Activated T-cell treated with anti-CD3 and anti-CD28 coated beads, Interleukin-2, amount 50 U/mL, for 72 hours (primary cell): Measurements from ENCODE around the gene FRMD4B. TPM values are rescaled to one million over a fixed set of nuclear protein-coding genes. Genes with fewer than 3 reads are reported as not detected.

Experiments
- ATAC-seq, 2 donors: fragments of 150-1000 bp; cut with Tn5 transposase; replicated peaks in 1 of 2; 2 replicates each; pipeline ENCODE4 v1.10.0; 2021; ENCODE audit warnings: moderate library complexity in 2 of 2, mild to moderate bottlenecking in 1 of 2
- DNase-seq, 2 donors: peaks; one replicate each; pipeline ENCODE4 v3.0.0; 2021 to 2022; ENCODE audit warnings: mixed read lengths in 1 of 2
- H3K27ac Mint-ChIP-seq: one replicate; pipeline ENCODE4 v1.8.0; 2022; ENCODE audit warnings: mild to moderate bottlenecking, moderate library complexity, mixed read lengths
- H3K27me3 Mint-ChIP-seq: one replicate; pipeline ENCODE4 v1.8.0; 2022; ENCODE audit warnings: low read depth, mixed read lengths
- H3K36me3 Mint-ChIP-seq, 2 donors: one replicate each; pipeline ENCODE4 v1.8.0; 2022; ENCODE audit warnings: mixed read lengths in 2 of 2, mild to moderate bottlenecking in 1 of 2; ENCODE audit not compliant: insufficient read depth in 2 of 2
- H3K4me1 Mint-ChIP-seq: one replicate; pipeline ENCODE4 v1.8.0; 2022; ENCODE audit warnings: low read depth, mixed read lengths
- H3K4me3 Mint-ChIP-seq, 2 donors: one replicate each; pipeline ENCODE4 v1.8.0; 2022; ENCODE audit warnings: mild to moderate bottlenecking in 2 of 2, mixed read lengths in 2 of 2, moderate library complexity in 2 of 2
- H3K9me3 Mint-ChIP-seq, 2 donors: one replicate each; pipeline ENCODE4 v1.8.0; 2022; ENCODE audit warnings: mixed read lengths in 2 of 2
- total RNA-seq, 2 donors: library from RNA; stranded (reverse); gene quantifications; one replicate each; pipeline ENCODE4 v1.2.3, GENCODE V29; 2022

The FRMD4B gene
- total RNA-seq, 2 donors from 2014 or later = 40.4 to 77.7 TPM

DNA sequence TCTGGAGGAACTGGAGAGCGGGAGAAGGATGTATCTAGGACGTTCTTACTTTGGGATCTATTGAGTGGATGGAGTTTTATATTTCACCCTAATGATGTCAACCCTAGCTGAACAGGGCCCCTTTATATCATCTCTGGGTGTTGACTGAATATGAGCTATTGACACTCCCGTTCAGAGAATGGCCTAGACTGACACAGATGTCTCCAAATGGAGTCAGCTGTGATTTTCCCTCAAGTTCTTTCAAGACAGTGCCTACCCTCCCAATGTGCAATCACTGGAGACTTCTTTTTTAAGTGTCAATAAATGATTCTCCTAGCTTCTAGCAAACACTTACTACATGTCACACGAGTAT, 63.8 kb downstream of the FRMD4B start:
- H3K4me3 Mint-ChIP-seq = no peak overlapping the region
- H3K27me3 Mint-ChIP-seq = no peaks in the 10 kb centered on the region
- DNase-seq = no peak
- H3K27ac Mint-ChIP-seq = no peak overlapping the region
- H3K9me3 Mint-ChIP-seq = no peaks in the 10 kb centered on the region
- peaks cover 42% of the 10 kb centered on the region for H3K4me1 Mint-ChIP-seq
- ATAC-seq = no peak
- no peaks in the 10 kb centered on the region for H3K36me3 Mint-ChIP-seq

DNA sequence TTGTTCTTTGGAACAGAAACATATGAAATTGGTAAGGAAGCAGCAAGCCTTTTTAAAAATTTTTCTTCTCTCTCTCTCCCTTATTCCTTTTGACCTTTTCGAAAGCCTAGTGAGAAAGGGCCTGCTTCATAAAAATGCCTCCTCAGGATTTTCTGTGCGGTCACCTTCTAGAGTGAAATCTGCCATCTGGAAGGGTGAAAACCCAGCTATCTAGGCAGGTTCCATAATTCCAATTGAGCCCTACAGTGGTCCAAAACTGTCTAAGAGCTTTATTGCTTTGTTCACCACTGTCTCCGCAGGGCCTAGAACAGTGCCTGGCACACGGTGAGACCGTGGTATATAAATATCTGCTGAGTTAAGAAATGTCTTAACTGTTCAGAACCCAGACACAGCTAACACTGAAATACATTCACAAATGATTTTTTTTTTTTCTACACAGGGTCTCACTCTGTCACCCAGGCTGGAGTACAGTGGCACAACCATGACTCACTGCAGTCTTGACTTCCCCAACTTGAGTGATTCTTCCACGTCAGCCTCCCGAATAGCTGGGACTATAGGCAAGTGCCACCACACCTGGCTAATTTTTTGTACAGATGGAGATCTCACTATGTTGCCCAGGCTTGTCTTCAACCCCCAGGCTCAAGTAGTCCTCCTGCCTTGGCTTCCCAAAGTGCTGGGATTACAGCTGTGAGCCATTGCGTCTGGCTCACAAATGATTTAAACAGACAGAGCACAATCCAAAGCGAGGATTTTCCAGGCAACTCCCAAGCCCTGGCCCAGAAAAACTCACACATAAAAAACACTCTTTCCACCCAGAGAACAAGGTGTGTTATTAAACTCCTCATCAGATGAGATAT, 64.4 kb downstream of the FRMD4B start:
- H3K4me3 Mint-ChIP-seq = no peak overlapping the region
- H3K9me3 Mint-ChIP-seq = no peaks in the 10 kb centered on the region
- no peaks in the 10 kb centered on the region for H3K36me3 Mint-ChIP-seq
- peaks cover 36% of the 10 kb centered on the region for H3K4me1 Mint-ChIP-seq
- no peak overlapping the region for H3K27ac Mint-ChIP-seq
- ATAC-seq = no peak
- no peak for DNase-seq
- H3K27me3 Mint-ChIP-seq = no peaks in the 10 kb centered on the region

DNA sequence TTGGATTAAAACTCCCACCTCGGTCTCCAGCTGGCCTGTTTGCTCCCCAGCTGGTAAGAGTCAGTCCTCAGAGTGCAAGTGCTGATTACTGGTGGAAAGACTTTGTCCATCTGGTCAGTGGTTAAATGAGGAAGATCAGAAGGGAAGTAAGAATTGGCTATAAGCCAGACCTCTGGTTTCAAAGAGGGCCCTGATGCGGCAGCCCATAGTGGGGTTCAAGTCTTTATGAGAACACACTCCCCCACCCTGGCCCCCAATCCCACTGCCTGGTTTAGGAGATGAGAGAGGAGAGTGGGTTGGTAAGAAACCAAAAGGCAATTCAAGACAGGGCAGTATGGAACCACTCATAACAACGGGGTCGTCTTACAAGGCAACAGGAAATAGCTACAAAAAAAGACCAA, 65.0 kb downstream of the FRMD4B start:
- Mint-ChIP-seq H3K4me3 (no peak overlapping the region), H3K36me3 (no peaks in the 10 kb centered on the region), H3K4me1 (peaks cover 30% of the 10 kb centered on the region), H3K27ac (no peak overlapping the region), H3K27me3 (no peaks in the 10 kb centered on the region), H3K9me3 (no peaks in the 10 kb centered on the region)
- no peak for DNase-seq
- no peak for ATAC-seq

DNA sequence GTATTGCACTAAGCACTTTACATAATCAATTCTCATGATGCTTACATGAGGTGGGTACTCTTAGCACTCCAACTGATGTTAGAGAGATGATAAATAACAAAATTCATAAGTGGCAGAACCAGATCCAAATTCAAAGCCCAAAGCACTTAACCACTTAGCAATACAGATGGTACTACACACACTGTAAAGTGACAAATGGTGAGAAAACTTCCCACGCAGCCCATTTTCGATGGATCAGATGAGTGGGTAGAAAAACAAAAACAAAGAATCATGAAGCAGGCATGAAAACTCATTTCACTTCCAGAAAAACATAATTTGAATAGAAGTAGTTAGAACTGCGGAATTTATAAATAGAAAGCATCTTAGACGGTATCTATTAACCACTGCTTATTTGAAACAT, 66.2 kb downstream of the FRMD4B start:
- H3K4me1 Mint-ChIP-seq = peaks cover 17% of the 10 kb centered on the region
- no peak for ATAC-seq

DNA sequence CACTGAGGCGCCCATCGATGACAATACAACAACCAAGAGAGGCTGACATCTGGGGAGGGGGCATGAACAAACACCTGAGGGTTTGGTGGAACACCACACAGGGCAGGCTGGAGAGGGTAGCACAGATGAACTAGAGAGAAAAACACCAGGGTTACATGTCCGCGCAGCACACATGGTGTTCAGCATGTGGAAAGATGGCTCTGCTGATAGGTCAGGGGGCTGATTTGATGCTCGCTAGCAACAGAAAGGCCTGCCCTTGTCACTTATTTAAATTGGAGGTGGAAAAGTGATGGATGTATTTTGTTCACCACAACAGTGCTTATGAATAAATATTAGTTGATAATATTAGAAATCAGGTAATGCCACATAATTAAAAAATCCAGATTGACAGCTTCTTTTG, 67.5 kb downstream of the FRMD4B start:
- Mint-ChIP-seq H3K4me3 (no peak overlapping the region), H3K27me3 (no peaks in the 10 kb centered on the region)

More for the DNA sequence above, 66.2 kb downstream of the FRMD4B start:
- no peak overlapping the region for H3K4me3 Mint-ChIP-seq
- no peak for DNase-seq
- no peaks in the 10 kb centered on the region for H3K36me3 Mint-ChIP-seq
- H3K27me3 Mint-ChIP-seq = no peaks in the 10 kb centered on the region
- no peak overlapping the region for H3K27ac Mint-ChIP-seq
- no peaks in the 10 kb centered on the region for H3K9me3 Mint-ChIP-seq

DNA sequence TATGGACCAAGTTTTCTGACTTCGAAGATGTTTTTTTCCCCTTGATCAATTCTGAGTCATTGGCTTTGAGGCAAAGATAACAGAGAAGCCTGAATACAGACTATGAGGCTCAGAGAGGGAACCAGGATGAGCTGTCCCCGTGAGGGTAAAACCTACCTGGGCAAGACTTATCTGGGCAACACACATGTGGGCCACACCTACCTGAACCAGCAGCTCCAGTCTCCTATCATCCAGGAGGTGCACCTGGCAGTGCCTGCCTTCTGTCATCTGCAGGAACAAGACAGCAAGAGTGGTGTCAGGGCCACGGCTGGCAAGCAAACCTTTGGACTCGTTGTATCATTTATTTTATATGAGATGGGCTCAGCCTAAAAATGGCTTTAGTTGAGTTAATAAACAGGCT, 72.6 kb downstream of the FRMD4B start:
- Mint-ChIP-seq H3K9me3 (no peaks in the 10 kb centered on the region), H3K4me1 (no peaks in the 10 kb centered on the region), H3K27ac (no peak overlapping the region), H3K27me3 (peaks cover under 1% of the 10 kb centered on the region), H3K36me3 (no peaks in the 10 kb centered on the region), H3K4me3 (no peak overlapping the region)
- ATAC-seq (no peak), DNase-seq (no peak)

More for the DNA sequence above, 67.5 kb downstream of the FRMD4B start:
- ATAC-seq = no peak
- DNase-seq = no peak
- H3K9me3 Mint-ChIP-seq = no peaks in the 10 kb centered on the region
- peaks cover 12% of the 10 kb centered on the region for H3K4me1 Mint-ChIP-seq
- no peak overlapping the region for H3K27ac Mint-ChIP-seq
- H3K36me3 Mint-ChIP-seq = no peaks in the 10 kb centered on the region

DNA sequence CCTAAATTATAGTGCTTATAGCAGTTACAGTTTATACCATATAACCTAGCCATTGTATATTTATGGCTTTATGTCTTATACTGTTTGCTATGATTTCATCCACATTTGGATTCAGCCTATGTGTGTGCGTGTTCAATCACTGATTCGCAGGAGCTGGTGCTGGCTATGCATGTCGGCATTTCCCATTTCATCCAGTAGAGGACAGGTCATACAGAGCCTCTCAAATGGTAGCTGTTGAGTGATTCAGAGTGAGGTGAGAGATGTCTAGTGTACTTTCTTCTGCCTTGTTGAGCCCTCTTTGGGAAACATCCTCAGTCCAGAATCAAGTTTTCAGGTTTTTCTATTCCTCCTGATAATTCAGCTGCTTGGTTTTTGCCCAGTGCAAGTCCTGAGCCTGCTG, 76.1 kb downstream of the FRMD4B start:
- H3K4me3 Mint-ChIP-seq = no peak overlapping the region
- DNase-seq (no peak), ATAC-seq (no peak)
- peaks cover 8% of the 10 kb centered on the region for H3K27me3 Mint-ChIP-seq
- H3K9me3 Mint-ChIP-seq = no peaks in the 10 kb centered on the region
- no peak overlapping the region for H3K27ac Mint-ChIP-seq
- H3K36me3 Mint-ChIP-seq = no peaks in the 10 kb centered on the region
- H3K4me1 Mint-ChIP-seq = peaks cover 21% of the 10 kb centered on the region

DNA sequence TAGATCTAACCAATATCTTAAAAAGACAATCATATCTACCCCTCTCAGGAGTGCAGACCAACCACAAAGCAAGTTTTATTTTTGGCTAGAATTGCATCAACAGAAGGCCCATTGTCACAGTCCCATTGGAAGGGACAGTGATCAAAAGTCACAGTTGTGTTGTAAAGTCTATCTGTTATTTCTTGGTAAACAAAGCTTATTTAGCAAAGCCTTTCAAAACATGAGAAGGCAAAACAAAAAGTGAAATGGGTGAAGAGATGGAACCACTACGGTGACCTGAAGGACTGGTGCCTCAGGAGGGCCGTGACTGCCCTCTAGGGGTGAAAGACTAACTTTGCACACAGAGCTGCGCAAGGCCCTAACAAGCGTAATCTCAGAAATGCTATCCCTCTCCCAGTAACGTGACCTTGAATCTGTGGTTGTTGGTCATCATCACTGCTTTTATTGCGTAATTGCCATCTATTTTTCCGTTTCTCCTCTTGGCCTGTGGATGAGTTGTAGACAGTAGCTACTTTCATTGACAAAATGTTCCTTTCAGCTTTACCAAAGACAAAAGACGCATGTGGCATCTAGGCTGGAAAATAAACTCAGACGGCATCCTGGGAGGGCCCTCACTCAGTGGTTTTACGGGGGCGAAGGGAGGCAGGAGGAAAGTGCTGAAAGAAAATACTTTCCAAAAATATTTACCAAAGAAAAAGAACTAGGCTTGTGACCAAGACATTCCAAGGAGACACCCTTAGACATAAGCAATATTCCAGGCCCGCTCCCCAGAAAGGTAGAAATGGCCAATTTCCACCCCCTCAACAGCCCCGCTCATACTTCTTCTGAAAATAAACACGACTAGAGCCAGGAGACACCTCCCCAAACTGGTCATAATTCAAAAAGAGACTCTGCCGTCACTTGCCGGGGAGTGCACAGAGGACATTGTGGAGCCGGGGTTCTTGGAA, 79.4 kb downstream of the FRMD4B start:
- peaks cover 8% of the 10 kb centered on the region for H3K27me3 Mint-ChIP-seq
- ATAC-seq = peak; percentile 87 to 91
- DNase-seq = peak; percentile 67 to 77
- peak overlapping the region; percentile 54 to 57 for H3K4me3 Mint-ChIP-seq
- no peak overlapping the region for H3K27ac Mint-ChIP-seq
- no peaks in the 10 kb centered on the region for H3K9me3 Mint-ChIP-seq
- no peaks in the 10 kb centered on the region for H3K36me3 Mint-ChIP-seq
- peaks cover 35% of the 10 kb centered on the region for H3K4me1 Mint-ChIP-seq

DNA sequence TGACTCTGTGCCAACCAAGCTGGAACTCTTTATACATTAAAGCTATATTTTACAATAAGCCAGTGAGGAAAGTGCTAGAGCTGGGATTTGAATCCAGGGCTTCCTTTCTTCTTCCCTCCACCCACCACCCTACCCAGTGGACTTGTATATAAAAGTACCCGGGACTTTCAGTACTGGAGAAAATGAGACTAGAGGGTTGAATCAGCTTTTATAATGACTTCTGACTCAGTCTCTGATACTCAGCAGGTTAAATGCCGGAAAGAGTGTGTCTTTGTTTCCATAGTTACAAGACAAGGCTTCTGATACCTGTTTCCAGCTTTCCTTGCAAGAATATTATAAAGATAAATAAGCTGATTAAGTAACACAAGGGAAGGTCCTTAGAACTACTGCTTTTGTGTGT, 80.9 kb downstream of the FRMD4B start:
- Mint-ChIP-seq H3K4me3 (peak overlapping the region; percentile 26 to 79), H3K27me3 (peaks cover 8% of the 10 kb centered on the region), H3K27ac (peak overlapping the region; percentile 79), H3K36me3 (no peaks in the 10 kb centered on the region), H3K9me3 (no peaks in the 10 kb centered on the region), H3K4me1 (peaks cover 35% of the 10 kb centered on the region)
- DNase-seq = peak in 1 of 2 donors; percentile 16
- peak; percentile 87 to 92 for ATAC-seq

DNA sequence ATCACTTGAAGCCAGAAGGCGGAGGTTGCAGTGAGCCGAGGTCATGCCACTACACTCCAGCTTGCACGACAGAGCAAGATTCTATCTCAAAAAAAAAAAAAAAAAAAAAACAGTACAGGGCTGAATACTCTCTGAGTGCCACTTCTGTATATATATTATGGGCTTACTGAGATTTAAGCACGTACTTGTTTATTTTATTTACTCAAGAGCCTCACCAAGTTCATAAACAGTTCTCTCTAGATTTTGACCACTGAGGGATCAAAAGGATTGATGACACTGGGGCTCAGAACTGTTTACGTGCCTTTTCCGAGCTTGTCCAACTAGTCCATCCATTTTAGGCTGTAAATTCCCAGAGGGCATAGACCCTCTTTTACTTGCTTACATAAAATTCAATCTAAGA, 81.5 kb downstream of the FRMD4B start:
- Mint-ChIP-seq H3K27me3 (peaks cover 8% of the 10 kb centered on the region), H3K4me3 (no peak overlapping the region), H3K4me1 (peaks cover 35% of the 10 kb centered on the region), H3K27ac (peak overlapping the region; percentile 29), H3K9me3 (no peaks in the 10 kb centered on the region), H3K36me3 (no peaks in the 10 kb centered on the region)
- DNase-seq (no peak), ATAC-seq (no peak)

DNA sequence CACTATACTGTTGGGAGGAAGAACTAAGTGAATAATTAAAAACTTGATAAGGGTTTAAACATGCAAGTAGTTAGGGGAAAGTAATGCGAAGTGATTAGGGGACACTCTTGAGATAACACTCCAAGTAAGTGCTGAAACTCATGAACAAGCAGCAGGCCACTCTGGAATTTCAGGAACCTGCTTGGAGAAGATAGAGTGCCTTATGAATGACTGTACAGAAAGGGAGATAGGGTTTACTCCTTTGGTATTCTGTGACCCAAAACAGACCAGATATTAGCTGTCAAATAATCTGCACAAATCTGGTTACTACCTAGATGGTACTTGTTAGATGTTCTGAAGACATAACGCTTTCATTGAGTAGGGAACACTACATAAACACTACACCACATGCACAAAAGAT, 85.6 kb downstream of the FRMD4B start:
- Mint-ChIP-seq H3K4me1 (peaks cover 23% of the 10 kb centered on the region), H3K27me3 (peaks cover 11% of the 10 kb centered on the region), H3K36me3 (no peaks in the 10 kb centered on the region), H3K9me3 (no peaks in the 10 kb centered on the region), H3K4me3 (no peak overlapping the region), H3K27ac (no peak overlapping the region)
- no peak for DNase-seq
- no peak for ATAC-seq

DNA sequence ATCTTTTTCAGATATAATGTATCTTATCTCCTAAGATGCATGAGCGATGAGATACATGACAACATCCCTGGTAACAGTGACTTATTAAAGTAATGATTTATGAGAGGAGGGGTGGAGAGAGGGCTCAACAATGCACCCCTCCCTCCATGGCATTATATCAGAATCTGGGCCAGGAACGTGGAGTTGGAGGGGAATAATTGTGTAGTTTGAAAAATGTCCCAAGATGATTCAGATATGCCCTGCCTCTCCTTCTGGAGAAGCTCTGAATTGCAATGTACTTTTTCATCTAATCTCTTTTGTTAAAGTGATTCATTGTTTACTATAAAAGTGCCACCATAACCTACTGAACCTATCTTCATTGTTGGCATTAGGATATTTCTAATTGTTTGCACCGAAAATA, 86.5 kb downstream of the FRMD4B start:
- Mint-ChIP-seq H3K4me1 (peaks cover 18% of the 10 kb centered on the region), H3K36me3 (no peaks in the 10 kb centered on the region), H3K27me3 (peaks cover 11% of the 10 kb centered on the region), H3K4me3 (no peak overlapping the region), H3K9me3 (no peaks in the 10 kb centered on the region), H3K27ac (no peak overlapping the region)
- ATAC-seq (no peak), DNase-seq (no peak)

DNA sequence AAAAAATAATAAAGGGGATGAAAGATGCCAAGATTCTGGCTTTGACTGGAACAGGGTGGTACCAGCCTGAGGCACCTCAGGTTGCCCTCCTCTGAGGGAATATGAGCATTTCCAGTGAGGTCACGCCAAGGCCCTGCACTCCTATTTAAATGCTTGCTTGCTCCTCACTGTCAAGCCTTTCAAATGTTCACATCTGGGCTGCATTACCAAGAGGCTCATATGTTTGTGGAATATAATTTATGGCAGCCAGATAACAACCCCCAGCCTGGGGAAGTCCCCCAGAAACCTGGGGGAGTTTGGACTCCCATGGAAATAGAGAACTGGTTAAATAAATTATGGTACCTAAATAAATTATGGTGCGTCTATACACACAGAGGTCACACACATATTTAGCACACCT, 88.4 kb downstream of the FRMD4B start:
- DNase-seq = no peak
- Mint-ChIP-seq H3K4me1 (peaks cover 15% of the 10 kb centered on the region), H3K27ac (no peak overlapping the region), H3K27me3 (peaks cover 11% of the 10 kb centered on the region), H3K4me3 (no peak overlapping the region), H3K9me3 (no peaks in the 10 kb centered on the region), H3K36me3 (no peaks in the 10 kb centered on the region)
- ATAC-seq = no peak
